Stimulated activated CD8-positive, alpha-beta memory T cell treated with anti-CD3 and anti-CD28 coated beads, Interleukin-7, amount 100 ng/mL, for 4 hours (primary cell): Measurements from ENCODE around the gene SBSN.
"Not testable (repeated sequence)": the region's sequence is repeated elsewhere in the genome, so short reads cannot be mapped to it uniquely, and the experiment has no call there.

Experiments used
- DNase-seq, 2 donors: peaks; one replicate each; pipeline ENCODE4 v3.0.0-alpha.2; 2020; ENCODE audit warnings: low read depth in 2 of 2

The SBSN gene

GRCh38 chr19:35474594-35474993 is 53.5 kb downstream of the SBSN start:
- not testable (repeated sequence) for DNase-seq

- DNase-seq, result no peak
Measured at GRCh38 chr19:35474104-35474503, 54.0 kb downstream of the SBSN start.
